ENCODE measurements around the gene RBM10. TPM values are rescaled to one million over a fixed set of nuclear protein-coding genes. Genes with fewer than 3 reads are reported as not detected.

The RBM10 gene
- total RNA-seq, 4 donors from 2014 or later, result 25.2 to 33.1 (median 29.2) TPM

DNA sequence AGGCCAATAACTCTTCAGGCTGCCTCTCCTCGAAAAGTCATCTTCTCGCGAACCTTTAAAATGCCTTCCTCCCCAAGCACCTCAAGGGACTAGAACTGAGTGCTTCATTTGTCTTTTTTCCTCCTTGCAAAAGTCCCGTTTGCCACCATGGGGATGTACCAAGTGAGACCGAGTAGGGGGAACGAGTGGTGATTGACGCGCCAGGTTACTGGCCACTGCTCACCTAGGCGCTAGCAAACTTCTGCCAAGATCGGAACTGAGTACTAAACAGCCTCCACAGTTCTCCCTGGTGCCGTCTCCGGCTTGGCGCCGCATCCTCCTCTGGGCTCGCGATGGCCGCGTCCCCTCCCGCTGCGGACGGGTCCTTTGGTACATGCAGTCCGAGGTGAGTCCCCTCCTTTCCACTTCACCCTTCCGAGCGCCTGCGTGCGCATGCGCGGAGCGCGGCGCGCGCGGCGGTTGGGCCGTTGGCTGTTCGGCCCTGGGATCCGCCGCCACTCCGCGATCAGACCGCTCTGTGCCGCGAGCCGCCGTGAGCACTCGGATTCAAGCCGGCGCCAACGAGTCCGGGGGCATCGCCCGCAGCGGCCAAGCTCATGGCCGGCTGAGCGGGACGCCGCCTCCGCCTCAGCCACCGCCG is 73.4 kb downstream of the RBM10 start, which contains the start of gene CDK16:
TSS of gene CDK16 (plus strand) at position 402 of the 640 bp plus-strand sequence. CDS start 4,877 bp downstream, outside the sequence.
- 12% methylated on average over 5 of the region's 61 CpGs; no CpG with 5 or more reads in 1 of the 2 donors for WGBS, 2 donors (ENCODE audit: low coverage in 1 of 2)
- peak; percentile 77 for ATAC-seq

DNA sequence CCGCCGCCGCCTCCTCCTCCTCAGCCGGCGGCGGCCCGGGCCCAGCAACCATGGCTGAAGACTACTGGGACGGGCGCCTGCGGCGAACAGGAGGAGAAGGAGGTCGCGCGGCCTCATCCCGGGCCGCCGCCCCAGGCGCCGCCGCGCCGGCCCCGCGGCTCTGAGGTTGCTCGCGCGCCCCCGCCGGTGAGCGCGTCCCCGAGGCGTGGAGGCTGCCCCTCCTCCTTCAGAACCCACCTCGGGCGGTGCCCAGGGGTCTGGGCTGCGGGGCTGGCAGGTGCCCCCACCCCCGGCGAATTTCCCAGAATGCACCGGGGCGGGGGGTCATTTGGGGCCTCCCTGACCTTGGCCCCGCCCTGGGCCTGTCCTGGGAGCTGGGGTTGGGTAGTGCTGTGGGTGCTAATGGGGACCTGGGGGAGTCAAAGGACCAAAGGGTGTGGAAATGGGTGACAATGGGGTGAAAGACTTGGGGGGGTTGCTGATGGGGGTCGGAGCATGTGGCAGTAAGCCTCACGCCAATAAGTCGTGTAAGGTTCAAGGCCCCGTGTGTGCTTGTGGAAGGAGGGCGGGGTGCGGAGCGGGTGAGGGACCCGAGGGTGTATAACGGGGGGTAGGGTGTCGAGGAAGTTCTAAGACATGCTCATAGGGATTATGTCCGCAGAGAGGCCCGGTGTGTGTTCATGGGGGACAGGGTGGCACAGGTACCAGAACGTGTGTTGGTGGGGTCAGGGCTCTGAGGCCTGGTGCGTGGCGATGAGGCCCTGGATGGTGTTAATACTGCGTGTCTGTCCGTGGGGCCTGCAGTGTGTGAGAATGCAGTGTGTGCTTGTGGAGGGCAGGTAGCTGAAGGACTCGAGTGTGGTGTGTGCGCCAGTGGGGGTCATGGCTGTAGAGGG is 74.1 kb downstream of the RBM10 start:
- Histone ChIP-seq H3K4me3 (peak overlapping the region; percentile 87 to 99), H3K27me3 (no peaks in the 10 kb centered on the region), H3K36me3 (peaks cover 0 to 35% of the 10 kb centered on the region in 2 donors), H3K4me1 (peaks cover 0 to 41% (median 21%) of the 10 kb centered on the region in 3 donors), H3K9me3 (no peaks in the 10 kb centered on the region), H3K27ac (peak overlapping the region; percentile 93 to 100 (median 96))
- ATAC-seq, result no peak
- TF ChIP-seq POLR2AphosphoS5 (IDR thresholded peaks at IDR 0.05), result no peak
- TF ChIP-seq POLR2A (IDR thresholded peaks at IDR 0.05), result no peak
- TF ChIP-seq, protein P1, sequence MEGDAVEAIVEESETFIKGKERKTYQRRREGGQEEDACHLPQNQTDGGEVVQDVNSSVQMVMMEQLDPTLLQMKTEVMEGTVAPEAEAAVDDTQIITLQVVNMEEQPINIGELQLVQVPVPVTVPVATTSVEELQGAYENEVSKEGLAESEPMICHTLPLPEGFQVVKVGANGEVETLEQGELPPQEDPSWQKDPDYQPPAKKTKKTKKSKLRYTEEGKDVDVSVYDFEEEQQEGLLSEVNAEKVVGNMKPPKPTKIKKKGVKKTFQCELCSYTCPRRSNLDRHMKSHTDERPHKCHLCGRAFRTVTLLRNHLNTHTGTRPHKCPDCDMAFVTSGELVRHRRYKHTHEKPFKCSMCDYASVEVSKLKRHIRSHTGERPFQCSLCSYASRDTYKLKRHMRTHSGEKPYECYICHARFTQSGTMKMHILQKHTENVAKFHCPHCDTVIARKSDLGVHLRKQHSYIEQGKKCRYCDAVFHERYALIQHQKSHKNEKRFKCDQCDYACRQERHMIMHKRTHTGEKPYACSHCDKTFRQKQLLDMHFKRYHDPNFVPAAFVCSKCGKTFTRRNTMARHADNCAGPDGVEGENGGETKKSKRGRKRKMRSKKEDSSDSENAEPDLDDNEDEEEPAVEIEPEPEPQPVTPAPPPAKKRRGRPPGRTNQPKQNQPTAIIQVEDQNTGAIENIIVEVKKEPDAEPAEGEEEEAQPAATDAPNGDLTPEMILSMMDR (IDR thresholded peaks at IDR 0.05), result no peak
- TF ChIP-seq EP300 (IDR thresholded peaks at IDR 0.05), result no peak
- WGBS, 2 donors (ENCODE audit: low coverage in 1 of 2), result 0 to 34% methylated on average over 6 to 9 of the region's 60 CpGs

More for the DNA sequence above, 73.4 kb downstream of the RBM10 start, which contains the start of gene CDK16:
- Histone ChIP-seq H3K4me1 (peaks cover 0 to 41% (median 21%) of the 10 kb centered on the region in 3 donors), H3K36me3 (peaks cover 0 to 35% of the 10 kb centered on the region in 2 donors), H3K27me3 (no peaks in the 10 kb centered on the region), H3K4me3 (peak within 1 kb of the TSS; percentile 87 to 99), H3K9me3 (no peaks in the 10 kb centered on the region), H3K27ac (peak within 1 kb of the TSS; percentile 93 to 100 (median 96))
- TF ChIP-seq POLR2AphosphoS5 (IDR thresholded peaks at IDR 0.05) (peak; percentile 82), POLR2A (IDR thresholded peaks at IDR 0.05) (peak; percentile 84 to 87), EP300 (IDR thresholded peaks at IDR 0.05) (no peak)
- TF ChIP-seq, protein P1 (IDR thresholded peaks at IDR 0.05), result no peak

DNA sequence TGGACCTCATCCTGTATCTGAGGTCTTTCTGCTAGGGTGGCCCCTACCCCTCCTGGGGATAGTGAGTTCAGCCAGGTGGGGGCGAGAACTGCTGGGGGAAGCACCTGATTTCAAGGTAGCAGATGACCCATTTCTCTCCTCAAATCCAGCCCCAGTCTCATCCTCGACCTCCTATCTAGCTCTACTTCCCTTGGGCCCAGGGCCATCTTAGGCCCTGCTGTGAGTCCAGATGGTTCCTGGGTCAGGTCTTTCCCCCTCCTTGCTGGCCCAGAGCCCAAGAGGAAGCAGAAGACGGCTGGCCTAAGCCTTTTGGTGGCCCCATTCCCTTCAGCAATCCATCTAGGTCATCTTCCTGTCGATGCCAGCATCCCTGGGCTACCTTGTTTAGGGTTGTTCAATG is 76.7 kb downstream of the RBM10 start:
- H3K9me3 ChIP-seq, result no peaks in the 10 kb centered on the region
- ATAC-seq, result no peak
- no peak for TF ChIP-seq POLR2AphosphoS5 (IDR thresholded peaks at IDR 0.05)
- TF ChIP-seq, protein P1 (IDR thresholded peaks at IDR 0.05), result no peak
- no peak for TF ChIP-seq EP300 (IDR thresholded peaks at IDR 0.05)
- no peak for TF ChIP-seq POLR2A (IDR thresholded peaks at IDR 0.05)
- H3K27me3 ChIP-seq, result no peaks in the 10 kb centered on the region
- H3K36me3 ChIP-seq, result peaks cover 0 to 38% of the 10 kb centered on the region in 2 donors
- H3K4me3 ChIP-seq, result no peak overlapping the region
- H3K27ac ChIP-seq, result no peak overlapping the region
- 100% methylated on average over 1 of the region's 4 CpGs; no CpG with 5 or more reads in 1 of the 2 donors for WGBS, 2 donors (ENCODE audit: low coverage in 1 of 2)
- peaks cover 0 to 34% (median 18%) of the 10 kb centered on the region in 3 donors for H3K4me1 ChIP-seq

DNA sequence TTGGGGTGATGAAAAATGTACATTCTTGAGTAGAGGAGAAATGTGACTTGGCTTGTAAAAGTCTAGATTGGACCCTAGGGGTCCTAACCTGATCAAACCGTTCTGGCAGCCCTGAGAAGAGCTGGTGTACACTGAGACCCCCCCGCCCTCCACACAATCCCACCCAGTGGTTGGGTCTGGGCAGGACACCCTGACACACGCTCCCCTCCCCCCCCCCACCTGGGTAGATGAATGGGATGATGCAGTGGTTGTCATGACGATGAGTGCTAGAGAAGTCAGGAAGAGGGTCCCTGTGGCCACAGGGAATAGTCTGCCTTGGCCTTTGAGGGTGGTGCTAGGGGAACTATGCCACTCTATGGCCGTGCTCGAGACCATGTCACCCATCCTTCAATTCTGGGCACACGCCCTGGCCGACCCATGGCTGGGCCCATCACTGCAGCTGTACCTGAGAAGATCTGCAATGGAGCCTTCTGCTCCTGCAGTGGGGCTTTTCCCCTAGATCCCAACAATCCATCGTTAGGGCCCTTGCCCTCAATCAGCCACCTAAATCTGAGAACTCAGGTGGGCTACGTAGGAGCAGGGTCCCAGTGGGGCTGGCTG is 77.8 kb downstream of the RBM10 start:
- peaks cover 0 to 49% of the 10 kb centered on the region in 2 donors for H3K36me3 ChIP-seq
- TF ChIP-seq POLR2AphosphoS5 (IDR thresholded peaks at IDR 0.05), result no peak
- TF ChIP-seq, protein P1 (IDR thresholded peaks at IDR 0.05), result no peak
- no peak for TF ChIP-seq POLR2A (IDR thresholded peaks at IDR 0.05)
- no peak for TF ChIP-seq EP300 (IDR thresholded peaks at IDR 0.05)
- WGBS, 2 donors (ENCODE audit: low coverage in 1 of 2), result 60% methylated on average over 1 of the region's 10 CpGs; no CpG with 5 or more reads in 1 of the 2 donors

More for the DNA sequence above, 77.8 kb downstream of the RBM10 start:
- ATAC-seq, result no peak
- Histone ChIP-seq H3K4me1 (peaks cover 0 to 28% (median 11%) of the 10 kb centered on the region in 3 donors), H3K4me3 (no peak overlapping the region), H3K27me3 (no peaks in the 10 kb centered on the region), H3K9me3 (no peaks in the 10 kb centered on the region), H3K27ac (no peak overlapping the region)

Measured in gastroesophageal sphincter (tissue), 4 donors.